Measurements from ENCODE around the gene VNN1.
"Not testable (repeated sequence)": the region's sequence is repeated elsewhere in the genome, so short reads cannot be mapped to it uniquely, and the experiment has no call there.

Gene VNN1

DNA sequence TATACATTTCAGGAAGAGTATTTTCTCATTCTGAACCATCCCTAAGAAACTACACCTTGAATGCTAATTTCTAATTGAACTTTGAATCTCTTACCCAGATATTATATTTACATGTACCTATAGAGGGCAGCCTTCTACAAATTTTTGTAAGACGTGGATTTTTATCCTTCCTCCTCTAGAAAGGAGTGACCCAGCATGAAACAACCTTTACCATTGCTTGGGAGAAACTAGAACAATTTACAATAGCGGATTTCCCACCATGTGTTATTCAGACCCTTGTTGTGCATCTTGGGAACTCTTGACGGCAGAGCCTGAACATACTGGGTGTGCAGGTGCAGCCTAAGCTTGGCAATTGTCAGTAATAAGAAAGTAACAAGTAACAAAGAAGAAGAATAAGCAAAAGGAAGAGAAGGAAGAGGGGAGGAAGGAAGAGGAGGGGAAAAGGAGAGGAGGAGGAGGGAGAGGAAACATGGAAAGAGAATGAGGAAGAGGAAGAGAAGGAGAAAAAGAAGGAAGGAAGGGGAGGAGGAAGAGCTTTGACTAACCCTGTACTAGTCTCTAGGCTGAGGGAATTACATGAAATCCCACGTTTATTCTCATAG, 44.1 kb downstream of the VNN1 start:
- peak; percentile 70 for DNase-seq (ENCODE audit: low spot score)

DNA sequence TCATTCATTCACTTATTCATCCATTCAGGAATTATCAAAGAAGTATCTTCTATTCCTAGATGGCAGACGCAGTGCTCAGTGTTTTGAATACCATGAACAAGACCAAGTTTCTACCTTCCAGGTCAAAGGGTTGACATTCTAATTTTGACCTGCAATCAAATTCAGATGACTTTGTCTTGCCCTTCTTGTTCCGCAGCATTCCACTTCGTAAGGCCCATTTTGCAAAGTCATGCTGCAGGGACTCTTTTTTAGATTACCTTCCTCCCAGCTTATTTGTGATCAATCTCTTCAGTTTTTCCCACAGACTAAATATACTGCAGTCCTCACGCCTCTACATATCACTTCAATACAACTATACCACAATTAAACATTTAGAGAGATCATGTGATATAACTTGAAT, 47.7 kb downstream of the VNN1 start:
- DNase-seq (ENCODE audit: low spot score), result no peak

DNA sequence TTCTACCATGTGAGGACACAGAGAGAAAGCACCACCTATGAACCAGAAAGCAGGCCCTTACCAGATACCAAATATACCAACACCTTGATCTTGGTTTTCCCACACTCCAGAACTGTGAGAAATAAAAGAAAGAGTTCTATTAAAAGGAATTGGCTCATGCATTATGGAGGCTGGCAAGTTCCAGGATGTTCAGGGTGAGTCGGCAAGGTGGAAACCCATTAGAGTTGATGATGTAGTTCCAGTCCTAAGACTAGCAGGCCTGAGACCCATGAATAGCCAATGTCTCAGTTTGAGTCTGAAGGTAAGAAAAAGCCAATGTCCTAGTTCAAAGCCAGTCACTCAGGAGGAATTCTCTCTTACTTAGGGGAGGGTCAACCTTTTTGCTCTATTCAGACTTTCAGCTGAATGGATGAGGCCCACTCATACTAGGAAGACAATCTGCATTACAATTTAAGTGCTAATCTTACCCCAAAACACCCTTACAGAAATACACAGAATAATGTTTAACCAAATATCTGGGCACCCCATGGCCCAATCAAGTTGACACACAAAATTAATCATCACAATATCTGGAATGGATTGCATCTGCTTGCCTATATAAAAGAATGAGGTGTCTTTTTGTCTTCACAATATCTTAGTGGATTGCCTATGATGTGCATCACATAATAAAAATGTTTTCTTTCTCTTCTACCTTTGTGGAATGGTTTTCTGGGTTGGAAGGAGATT, 49.4 kb downstream of the VNN1 start:
- no peak for DNase-seq (ENCODE audit: low spot score)

DNA sequence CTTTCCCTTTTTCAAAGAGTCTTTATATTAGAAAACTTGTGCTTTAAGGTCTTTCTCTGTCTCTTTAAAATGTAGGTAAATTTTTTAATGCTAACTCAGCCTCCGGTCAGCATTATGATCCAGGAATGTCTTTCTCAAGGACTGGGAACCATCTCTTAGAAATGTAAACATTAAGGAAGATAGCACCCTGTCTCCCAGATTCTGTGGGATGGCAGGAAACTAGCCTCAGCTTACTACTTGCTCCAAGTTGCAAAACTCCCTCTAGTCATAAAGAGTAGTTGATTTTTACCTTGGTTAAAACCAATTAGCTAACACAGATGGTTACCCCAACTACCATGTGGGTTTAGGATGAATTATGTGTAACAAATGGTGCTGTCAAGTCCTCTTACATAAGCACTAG, 50.2 kb downstream of the VNN1 start:
- no peak for DNase-seq (ENCODE audit: low spot score)

DNA sequence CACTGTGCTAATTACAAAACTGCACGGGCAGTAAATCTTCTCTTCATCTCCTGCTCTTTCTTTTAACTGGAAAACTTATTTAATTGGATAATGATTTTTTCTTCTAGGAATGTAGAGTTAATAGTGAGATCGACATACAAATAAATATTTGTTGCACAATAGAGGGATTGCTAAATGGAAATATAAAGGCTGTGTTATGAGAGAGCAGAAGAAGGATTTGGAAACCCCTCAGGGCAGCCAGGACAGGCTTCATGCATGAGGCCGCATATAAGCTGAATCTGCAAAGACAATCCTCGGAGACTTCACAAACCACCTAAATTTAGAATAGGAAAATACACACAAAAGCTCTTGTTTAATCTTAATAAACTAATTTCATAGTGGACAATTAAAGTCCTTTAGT, 51.9 kb downstream of the VNN1 start:
- DNase-seq (ENCODE audit: low spot score), result no peak

DNA sequence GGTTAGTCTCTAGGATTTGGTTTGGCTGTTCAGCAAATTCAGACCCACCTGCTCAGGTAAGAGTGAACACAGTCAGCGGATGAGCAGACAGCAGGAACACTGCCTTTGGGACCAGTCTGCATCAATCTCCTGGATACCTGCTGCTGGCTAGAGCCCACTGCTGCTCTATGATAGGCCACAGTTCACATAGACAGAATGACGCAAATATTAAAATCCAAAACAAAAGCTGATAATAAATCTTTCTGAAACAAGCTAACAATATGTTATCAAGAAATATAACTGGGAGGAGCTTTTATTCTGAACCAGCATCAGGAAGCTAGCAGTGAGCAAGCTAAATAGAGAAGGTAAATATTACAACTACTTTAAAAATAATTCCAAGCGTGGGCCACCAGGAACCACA, 54.8 kb downstream of the VNN1 start, which contains the start of gene TAAR1:
TAAR1 (minus strand) TSS at position 101 of the 400 bp plus-strand sequence. CDS start 13,179 bp downstream, outside the sequence.
- no peak for DNase-seq (ENCODE audit: low spot score)

DNA sequence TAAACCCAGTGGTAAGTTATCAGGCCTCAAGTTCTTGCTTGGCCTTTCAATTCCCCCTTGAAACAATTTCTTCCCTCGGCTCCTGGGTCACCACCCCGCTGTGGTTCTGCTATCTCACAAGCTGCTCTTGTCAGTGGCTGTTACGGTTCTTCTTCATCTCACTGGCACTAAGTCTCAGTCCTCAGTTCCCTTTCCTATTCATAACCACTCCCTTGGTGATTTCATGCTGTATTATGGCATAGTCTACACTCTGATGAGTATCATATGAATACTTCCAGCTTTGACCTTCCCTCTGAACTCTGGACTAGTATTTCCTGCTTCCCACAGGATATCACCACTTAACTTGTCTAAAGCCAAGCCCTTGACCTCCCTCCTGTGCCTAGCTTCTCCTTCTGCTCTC, 62.8 kb downstream of the VNN1 start:
- no peak for DNase-seq (ENCODE audit: low spot score)

DNA sequence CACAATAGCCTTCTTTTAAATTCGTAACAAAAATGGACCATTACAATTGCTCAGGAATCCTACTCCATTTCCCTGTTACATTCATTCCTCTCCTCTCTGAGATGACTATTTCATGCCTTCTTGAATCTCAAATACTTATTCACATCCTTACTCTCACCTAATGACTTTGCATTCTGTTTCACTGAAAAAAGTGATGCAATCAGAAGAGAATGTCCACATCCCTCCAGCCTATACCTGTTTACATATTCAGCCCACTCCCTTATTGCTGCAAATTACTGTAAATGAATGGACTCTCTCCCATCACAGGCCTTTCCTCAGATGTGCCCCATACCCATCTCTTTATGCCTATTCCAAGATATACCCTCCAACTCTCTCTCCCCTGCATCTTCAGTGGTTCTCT, 63.4 kb downstream of the VNN1 start:
- no peak for DNase-seq (ENCODE audit: low spot score)

DNA sequence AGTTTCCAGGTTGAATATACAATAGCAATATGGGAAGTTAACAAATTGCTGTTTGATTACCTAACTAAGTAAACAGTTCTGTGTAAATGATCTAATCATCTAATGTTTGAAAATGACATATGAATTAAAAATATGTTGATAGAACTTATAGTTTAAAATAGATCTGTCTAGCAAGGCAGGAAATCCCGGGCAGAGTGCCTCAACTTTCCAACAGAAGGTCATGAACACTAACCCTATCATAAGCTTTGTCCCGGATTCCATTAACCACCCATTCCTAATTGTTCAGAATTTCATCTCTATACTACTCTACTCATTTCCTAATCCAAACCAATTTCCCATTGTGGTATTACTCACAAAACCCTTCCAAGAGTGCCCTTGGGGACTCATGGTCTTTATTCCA, 65.0 kb downstream of the VNN1 start:
- DNase-seq (ENCODE audit: low spot score), result no peak

DNA sequence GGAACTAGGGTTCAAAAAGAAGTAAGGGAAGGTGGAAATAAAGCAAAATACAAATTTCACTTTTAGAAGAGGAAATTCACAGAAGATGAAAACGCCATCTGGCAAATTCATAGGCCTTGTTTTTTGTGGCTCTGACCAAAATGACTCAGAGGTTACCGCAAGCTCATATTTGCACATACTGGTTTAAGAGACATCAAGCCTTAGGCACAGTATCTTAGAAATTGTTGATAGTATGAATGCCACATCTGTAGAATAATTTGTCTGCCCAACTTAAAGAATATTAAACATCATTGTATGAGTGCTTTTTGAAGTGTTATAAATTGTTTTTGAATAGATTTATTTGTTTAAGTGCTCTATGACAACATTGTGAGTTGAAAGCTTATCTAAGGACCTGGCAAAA, 65.5 kb downstream of the VNN1 start:
- DNase-seq (ENCODE audit: low spot score), result peak; percentile 4

DNA sequence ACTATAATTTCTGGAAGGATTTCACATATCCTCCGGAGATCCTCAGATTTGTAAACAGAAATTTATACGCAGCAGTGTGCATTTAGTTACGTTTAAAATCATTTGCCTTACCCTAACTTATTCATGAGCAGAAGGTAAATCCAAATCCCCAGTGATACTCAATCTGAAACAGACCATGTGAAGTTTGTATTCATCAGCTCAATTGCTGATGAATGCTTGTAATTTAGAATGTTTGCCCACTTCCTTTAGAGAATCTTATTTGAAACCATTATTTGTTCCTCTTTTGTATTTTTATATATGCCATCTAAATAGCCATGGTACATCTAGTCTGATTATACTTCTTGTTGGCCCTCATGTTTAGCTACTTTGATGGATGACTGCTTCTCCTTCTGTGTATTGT, 70.3 kb downstream of the VNN1 start:
- no peak for DNase-seq (ENCODE audit: low spot score)

DNA sequence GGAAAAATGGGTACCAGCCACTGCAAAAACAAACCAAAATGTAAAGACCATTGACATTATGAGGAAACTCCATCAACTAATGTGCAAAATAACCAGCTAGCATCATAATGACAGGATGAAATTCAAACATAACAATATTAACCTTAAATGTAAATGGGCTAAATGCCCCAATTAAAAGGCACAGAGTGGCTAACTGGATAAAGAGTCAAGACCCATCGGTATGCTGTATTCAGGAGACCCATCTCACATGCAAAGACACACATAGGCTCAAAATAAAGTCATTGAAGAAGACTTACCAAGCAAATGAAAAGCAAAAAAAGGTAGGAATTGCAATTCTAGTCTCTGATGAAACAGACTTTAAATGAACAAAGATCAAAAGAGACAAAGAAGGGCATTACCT, 76.7 kb downstream of the VNN1 start:
- DNase-seq (ENCODE audit: low spot score), result not testable (repeated sequence)

DNA sequence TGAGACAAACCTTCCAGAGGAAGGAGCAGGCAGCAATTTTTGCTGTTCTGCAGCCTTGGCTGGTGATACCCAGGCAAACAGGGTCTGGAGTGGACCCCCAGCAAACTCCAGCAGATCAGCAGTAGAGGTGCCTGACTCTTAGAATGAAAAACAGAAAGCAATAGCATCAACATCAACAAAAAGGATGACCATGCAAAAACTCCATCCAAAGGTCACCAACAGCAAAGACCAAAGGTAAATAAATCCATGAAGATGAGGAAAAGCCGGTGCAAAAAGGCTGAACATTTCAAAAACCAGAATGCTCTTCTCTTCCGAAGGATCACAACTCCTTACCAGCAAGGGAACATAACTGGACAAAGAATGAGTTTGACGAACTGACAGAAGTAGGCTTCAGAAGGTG, 77.9 kb downstream of the VNN1 start:
- not testable (repeated sequence) for DNase-seq (ENCODE audit: low spot score)

DNA sequence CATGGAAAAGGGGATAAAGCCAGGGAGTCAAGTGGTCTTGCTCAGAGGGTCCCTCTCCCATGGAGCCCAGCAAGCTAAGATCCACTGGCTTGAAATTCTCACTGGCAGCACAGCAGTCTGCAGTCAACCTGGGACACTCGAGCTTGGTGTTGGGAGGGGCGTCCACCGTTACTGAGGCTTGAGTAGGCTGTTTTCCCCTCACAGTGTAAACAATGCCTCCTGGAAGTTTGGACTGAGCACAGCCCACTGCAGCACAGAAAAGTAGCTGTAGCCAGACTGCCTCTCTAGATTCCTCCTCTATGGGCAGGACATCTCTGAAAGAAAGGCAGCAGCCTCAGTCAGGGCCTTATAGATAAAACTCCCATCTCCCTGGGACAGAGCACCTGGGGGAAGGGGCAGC, 78.6 kb downstream of the VNN1 start:
- DNase-seq (ENCODE audit: low spot score), result not testable (repeated sequence)

DNA sequence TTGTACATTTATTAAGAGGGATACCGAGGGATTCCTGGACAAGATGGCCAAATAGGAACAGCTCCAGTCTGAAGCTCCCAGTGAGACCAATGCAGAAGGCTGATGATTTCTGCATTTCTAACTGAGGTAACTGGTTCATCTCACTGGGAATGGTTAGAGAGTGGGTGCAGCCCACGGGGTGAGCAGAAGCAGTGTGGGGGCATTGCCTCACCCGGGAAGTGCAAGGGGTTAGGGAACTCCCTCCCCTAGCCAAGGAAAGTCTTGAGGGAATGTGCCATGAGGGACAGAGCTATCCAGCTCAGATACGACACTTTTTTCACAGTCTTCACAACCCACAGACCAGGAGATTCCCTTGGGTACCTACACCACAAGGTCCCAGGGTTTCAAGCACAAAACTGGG, 79.1 kb downstream of the VNN1 start:
- DNase-seq (ENCODE audit: low spot score), result no peak

DNA sequence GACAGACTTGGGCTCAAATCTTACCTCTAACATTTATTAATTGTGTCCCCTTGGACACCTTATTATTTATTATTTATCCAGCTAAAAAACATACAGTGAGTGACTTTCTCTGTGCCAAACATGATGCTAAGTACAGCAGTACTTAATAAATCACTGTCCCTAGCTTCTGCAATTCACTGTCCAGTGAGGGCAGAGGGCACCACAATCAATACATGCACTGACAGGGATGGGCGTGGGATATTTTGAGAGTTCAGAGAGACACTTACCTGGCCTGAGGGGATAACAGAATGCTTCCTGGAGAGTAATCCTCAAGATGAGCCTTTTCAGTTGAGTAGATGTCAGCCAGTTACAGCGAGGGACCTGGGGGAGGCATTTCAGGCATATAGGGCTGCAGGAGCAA, 80.5 kb downstream of the VNN1 start:
- no peak for DNase-seq (ENCODE audit: low spot score)

Measured in NAMALWA (cell line).